DMS114 treated with DMSO at 0.1 percent for 48 hours (cell line): ENCODE measurements around the gene NTM.

Experiments used
- DNase-seq: peaks from one replicate; lab custom pipeline; 2025; ENCODE audit not compliant: unreplicated experiment; lab: John Stamatoyannopoulos, UW

Gene NTM

DNA sequence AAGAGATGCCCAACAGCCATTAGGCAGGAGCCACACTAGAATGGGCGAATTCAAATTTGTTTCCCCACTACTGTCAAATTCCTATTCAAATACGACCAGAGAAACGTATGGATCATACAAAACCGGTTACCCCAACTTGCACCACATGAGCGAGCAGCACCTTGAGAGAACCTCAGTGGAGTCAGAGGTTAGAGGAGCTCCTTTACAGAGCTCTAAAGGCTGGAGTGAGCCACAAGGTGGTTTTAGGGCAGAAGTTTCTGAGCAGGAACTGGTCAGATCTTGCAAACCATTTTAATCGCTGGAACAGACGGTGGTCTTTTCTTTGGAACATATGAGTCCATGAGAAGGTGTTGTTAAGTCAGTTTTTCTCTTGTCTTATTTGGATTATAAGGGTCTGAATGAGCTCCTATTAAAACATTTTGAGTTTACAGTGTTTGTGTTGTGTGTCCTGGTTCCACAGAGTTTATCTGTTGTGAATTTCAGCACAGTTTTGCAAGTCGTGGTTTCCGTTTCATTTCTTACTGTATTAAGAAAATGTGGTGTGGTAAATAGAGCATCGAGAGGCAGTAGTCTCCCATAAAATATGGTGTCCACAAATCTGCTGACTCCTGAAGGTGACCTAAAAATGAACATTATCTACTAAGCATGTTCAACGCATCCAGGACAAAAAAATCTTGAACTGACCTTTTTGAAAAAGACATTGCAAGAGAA is 471.7 kb downstream of the NTM start:
- no peak for DNase-seq

DNA sequence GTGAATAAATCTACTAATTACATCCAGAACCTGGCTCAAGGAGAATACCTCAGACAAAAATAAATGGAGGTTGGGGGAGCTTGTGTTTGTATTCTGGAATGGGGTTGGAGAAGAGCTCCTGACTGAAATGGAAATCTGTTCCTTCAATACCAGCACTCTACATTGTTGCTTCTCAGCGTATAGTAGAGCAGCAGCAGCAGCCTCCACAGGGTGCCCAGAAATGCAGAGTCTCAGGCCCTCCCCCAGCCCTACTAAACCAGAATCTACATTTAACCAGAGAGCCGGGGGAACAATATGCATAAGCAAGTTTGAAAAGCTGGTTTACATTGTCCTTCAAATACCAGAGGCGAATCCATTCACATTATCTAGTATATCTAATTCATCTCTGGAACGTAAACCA is 474.8 kb downstream of the NTM start:
- no peak for DNase-seq

DNA sequence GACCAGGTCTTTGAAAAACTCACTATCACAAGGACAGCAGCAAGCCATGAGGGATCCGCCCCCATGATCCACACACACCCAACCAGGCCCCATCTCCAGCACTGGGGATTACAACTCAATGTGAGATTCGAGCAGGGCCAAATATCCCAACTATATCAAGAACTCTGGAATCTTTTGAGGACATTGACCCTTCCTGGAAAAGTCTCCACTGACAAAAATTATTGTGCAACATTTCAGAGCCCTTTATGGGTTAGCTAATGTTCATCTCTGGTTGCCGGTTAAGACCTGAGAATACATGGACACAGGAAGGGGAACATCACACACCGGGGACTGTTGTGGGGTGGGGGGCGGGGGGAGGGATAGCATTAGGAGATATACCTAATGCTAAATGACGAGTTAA is 479.1 kb downstream of the NTM start:
- no peak for DNase-seq

DNA sequence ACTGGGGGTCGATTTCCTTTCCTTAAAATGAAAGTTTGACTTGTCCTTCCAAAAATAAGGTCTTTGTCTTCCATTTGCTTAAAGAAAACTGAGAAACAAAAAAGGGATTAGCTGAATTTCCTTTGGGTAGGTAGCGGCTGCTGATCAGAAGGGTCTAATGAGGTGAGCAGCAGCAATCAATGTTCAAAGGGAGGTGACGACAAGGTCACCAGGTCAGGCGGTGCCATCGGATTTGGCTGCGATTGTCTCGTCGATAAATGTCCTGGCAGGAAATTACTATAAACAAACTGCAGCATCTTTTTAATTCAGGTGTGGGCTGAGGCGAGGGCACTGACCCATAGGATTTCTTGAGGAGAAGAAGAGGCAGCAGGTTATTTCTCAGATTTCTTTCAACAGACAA is 480.1 kb downstream of the NTM start:
- DNase-seq = no peak

DNA sequence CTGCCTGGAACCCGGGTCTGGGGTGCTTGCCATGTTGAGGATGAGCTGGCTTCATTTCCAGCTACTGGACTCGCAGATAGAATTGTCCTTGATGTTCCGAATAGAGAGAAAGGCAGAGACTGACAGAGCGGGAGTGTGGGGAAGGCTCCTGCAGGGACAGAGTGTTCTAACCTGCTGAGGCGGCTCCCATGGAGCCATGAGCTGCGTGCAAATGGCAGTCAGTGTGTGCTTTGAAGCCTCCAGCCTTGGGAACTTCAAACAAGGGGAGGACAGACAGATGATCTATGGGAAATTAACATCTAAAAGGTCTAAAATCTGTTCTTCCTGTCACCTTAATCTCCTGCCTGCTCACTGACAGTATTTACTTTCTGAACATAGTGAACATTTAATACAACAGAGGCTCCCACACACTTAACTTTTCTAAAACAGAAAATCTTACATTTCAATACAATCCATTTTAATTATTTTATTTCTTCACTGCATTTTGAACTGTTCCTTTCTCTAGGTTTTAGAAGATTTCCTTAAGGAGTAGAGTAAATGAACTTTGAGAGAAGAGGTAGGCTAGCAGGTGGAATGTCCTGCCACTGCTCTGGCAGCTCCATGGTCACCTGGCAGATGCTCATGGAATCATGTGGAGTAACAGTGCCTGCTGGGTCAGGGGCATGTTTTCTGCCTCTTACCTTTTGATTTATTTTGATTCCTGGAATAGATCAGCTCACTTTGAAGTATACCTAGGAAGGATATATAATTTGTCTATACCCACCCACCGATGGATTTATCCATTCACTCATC is 481.7 kb downstream of the NTM start:
- DNase-seq = no peak

DNA sequence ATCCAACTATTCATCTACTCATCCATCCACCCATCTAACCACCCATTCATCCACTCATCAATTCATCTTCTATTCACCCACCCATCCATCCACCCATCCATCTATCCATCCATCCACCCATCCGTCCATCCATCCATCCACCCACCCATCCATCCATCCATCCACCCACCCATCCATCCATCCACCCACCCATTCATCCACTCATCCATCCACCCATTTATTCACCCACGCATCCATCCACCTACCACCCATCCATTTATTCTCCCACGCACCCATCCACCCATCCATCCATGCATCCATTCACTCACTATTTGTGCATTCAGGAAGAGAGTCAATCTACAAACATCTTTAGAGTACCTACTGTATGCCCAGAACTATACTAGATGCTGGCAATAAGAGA is 482.3 kb downstream of the NTM start:
- no peak for DNase-seq

DNA sequence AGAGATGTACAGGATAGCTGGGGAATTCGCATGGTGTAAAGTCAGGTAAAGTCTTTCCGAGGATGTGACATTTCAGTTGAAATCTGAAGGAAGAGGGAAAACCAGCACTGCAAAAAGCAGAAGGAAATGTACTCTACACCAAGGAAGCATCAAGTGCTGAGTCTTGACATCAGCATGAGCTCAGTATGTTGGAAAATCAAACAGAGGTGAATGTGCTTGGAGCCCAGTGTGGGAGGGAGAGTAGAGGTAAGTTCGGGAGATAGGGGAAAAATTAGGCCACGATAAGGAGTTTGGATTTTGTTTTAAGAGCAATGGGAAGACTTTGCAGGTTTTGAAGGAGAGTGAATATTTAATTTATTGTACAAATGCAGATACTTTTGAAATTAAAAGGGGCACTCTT is 484.0 kb downstream of the NTM start:
- no peak for DNase-seq

DNA sequence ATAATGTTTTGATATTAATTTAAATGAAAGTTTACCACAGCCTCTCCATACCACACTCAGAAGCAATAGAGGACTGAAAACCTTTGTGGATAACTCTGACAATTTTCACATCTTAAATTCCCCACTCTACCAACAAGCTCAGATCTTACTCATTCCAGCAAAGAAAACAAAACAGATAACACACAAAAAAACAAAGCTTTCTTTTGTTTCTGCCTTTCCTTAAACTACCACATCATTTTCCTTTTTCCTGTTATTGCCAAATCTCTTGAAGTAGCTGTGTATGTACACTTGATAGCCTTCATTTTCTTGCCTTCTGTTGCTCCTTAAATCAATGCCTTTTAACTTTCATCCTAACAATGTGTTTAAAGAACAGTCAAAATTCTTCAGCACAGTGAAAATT is 484.9 kb downstream of the NTM start:
- no peak for DNase-seq

DNA sequence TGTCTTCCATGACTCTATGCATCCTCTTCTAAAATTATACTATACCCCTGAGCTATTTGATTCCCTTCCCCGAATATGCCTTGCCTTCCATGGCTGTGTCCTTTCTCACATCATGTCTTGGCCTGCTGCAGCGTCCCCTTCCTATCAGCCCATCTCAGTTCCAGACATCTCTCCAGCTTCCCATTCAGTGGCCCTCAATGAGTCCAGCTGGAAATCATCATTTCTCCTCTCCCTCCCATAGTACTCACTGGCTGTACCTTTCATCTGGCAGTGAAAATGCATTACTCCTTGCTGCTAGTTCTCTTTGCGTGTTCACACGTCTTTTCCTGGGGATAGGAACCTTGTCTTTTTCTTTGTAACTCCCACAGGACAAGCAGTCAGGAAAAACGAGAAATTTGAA is 486.8 kb downstream of the NTM start:
- DNase-seq = no peak

DNA sequence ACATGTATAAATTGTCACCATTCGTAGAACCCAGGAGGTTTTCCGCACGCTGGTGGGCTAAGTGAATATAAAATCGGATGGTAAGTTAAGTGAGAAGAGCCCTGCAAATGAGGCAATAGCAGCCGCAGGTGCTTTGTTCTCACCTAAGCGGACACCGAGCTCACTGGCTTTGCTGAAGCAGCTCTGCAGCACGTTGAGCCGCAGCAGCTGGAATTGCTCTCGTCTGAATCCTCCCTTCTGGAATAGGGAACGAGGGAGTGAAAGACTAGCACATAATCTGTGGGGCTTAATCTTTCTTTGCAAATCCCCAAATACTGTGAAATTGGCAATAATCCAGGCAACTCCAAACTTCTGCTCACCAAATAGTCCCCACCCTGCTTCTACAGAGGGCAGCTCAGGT is 488.1 kb downstream of the NTM start:
- DNase-seq = no peak

DNA sequence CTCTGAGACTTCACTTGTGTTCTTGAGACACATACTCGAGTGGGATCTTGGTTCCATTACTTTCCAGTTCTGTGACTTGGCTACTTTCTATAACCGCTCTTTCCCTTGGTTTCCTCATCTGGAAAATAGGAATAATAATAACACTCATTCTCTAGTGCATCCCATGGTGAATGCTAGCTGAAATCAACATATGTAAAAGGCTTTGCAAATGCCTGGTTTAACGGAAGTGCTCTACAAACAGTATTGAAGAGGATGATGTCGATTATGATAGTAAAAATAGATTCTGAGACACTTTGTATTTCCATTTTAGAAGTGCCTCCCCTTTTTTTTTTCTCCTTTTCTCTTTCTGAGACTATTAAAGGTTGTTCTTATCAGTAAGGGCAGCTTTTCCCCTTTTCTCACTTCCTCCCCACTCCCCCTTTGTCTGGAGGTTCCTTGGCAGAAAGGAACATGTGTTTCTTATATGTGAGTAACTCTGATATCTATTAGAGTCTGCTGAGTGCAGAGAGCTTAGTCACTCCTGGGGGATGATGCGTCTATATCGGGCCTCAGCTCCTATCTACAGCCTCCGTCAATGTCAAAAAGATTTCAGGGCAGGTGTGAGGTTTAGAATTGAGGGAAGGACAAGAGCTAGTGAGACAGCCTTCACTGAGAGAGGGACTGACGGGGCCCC is 489.3 kb downstream of the NTM start:
- DNase-seq = no peak

DNA sequence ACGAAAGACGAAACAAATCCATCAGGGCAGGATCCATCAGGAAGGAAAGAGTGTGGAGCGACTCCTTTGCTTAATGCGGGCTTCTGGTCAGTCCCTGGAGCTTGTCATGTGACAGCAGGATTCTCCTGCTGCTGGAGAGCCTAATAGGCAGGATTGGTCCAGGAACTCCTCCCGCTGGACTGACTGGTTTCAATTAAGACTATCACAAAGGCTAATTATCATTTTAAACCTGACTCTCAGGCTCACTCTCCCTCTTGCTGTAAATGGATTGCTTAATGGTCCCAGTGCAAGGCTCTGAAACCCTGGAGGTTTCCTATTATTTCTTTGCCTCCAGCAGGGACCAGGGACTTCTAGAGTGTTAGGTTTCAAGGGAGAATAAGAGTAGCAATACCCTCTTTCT is 493.8 kb downstream of the NTM start:
- no peak for DNase-seq

DNA sequence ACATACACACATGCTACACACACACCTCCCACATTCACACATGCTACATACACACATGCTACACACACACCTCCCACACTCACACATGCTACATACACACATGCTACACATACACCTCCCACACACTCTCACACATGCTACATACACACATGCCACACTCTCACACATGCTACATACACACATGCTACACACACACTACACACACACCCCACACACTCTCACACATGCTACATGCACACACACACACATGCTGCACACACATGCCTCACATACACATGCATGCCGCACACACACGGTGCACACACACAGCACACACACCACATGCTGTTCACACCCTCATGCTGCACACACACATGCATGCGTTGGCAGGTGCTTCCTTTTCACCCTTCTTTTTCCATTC is 495.4 kb downstream of the NTM start:
- DNase-seq = no peak

DNA sequence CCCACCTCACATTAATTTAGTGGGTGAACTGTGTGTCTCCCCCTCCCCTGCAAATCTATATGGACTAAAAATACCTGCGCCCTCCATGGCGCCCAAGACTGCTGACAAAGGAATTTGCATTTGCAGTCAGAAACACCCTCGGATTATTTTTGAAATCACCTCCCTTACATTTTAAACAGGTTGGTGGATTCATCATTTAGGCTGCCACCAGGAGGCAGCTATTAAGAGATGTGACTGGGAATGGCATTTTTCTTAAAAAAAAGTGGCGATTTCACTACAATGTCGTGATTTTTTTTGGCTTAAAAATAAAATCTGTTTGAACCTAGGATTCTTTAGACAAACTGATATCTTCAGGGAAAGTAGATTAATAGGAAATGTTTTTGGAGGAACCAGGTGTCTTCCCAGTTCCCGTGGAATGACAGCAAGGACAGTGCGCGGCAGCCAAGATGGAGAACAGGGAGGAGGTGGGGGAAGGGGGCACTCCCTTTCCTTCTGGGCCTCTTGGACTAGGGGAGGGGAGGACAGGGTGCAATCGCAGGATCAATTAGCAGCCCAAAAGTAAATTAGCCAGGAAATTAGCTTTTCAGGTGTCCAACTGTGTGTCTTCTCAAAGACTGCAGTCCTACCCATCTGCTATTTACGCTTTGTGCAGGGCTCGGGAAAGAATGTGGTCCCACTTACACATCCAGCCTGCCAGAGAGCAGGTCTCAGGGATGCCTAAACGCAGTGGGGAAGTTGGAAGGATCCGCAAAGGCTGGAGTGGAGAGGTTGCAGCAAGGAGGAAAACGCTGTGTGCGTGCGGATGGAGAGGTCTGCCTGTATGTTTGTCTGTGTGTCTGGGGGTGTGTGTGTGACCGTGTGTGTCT is 496.4 kb downstream of the NTM start:
- no peak for DNase-seq

DNA sequence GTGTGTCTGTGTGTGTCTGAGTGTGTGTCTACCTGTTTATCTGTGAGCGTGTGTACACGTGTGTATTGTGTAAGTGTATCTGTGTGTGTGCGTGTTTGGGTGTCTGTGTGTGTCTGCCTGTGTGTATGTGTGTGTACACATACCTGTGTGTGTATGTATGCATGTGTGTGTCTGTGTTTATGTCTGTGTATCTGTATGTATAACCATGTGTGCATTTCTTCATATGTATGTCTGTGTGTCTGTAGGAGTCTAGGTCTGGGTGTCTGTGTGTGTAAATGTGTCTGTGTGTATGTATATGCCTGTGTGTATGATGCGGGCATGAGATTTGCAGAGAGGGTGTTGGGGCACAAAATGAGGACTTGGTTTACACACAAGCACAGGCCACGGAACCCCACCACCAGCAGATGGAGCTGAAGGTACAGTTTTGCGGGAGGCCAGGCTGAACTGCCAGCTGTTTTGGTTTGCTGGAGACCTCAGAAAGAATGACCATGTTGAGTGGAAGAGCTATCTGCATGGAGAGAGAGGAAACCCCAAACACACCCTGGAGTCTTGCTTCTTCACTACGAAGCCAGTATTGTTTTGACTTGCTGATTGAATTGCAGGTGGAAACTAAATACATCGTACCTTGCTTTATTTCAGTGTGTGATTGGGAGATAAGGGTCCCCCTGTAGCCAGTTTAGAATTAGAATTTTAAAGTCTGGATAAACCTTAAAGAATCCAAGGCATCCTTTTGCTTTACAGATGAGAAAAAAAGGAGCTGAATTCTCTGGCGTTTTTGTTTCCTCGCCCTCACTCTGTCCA is 497.2 kb downstream of the NTM start:
- peak; percentile 20 for DNase-seq

DNA sequence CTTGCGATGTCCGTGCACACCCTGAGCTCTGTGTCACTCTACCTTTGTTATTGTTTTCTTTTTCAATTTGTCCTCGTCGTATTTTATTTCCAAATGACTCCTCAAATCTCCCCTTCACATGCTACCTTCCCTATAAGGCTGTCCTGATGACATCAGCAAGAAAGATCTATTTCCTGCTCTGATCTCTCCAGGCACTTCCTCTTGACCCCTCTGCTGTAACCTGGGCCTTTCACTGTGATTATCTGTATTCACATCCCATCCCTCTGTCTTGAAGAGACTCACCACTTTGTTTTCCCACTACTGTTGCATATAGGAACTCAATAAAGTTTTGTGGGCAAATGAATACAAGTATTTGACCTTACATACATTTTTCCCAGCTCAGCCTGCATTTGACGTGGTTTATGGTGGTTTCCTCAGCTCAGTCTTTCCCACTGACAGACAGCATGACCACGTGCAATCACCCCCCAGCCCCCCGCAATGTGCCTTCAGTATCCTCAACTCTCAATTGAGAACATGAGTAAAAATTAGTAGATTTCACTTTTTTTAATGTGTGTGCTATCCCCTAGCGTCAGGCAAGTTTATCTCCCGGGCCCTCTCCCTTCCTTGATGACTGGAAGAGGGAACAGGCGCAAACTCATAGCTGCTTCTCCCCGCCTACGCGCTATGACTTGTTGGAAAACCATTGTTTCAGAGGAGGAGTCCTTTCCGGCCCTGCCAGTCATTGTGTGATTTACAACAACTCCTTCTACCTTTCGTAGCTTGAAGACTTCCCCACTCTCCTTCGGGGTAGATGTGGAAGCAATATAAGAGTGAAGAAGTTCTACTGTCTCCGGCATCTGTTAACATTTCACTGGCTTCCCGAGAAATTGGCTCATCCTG is 498.5 kb downstream of the NTM start:
- DNase-seq = no peak

DNA sequence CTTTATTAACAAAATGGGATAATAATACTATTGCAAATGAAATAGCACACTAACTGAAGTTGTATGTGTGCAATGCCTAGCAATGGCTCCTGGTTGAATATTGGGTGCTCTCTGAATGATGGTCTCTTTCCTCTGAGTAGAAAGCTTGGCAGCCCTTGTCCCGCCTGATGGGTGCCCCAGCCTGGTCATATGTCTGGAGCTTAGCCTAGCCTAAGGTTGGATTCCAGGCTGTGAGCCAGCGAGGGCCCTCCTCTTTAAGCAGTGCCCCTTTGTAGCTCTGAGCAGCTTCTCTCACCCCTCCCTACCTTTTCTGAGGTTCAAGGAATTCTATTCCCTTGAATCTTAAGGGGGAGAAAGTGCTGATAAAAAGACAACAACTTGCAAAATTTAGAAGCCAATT is 499.9 kb downstream of the NTM start:
- DNase-seq = no peak

DNA sequence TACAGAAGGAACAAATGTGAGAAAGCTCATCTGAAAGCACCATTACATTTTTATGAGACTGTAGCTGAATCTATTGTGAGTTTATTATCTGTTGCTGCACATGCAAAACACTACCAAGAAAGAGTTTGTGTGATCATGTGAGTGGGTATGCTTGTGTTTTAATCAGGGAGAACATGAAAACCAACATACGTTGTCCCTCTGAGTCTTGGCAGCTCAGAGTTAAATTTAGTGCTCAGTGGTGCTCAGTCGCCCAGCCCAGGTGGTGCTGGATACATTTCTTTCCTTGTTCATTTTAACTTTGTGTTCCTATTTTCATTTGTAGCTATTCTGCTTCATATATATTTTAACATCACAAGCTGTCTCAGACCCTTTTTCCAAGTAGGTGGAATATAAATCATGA is 500.6 kb downstream of the NTM start:
- no peak for DNase-seq

DNA sequence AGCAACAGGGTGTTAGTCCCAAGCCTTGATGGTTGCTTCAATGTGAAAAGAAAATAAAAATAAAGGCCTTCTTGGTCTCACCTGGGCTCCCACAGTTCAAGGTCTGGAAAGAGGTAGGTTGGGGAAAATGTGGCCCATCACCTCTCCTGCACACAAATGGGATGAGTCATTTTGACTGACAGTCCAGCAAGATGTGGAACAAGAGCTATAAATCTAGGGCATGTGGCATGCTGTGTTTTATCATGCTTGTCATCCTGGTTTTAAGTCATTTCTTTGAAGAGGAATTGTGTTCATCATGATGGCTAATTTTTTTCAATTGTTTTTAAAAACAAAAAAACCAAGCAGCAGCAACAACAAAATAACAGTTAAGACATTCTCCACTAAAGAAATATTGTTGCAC is 503.7 kb downstream of the NTM start:
- no peak for DNase-seq

DNA sequence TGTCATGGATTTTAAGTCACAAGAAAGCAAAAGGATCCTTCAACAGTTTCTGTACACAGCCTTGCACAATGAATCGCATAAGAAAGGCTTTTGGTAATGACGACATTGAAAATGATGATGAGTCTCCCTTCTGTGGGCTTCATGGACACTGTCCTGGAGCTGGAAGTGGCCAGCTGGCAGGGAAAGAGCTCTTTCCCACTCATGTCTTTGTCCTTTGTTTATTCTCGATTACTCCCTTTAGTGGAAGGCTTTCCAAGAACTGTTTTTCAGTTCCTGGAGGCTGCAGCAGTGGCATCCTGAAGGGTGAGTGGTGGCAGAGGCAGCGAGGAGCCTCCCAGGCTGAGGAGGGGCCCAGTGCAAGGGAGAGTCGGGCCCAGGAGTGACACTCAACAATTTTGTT is 505.2 kb downstream of the NTM start:
- no peak for DNase-seq
